Measurements from ENCODE around the gene PPARA.
A peak's percentile ranks its signal among the peaks of the same experiment; 100 is the strongest.
"Not testable (repeated sequence)": the region's sequence is repeated elsewhere in the genome, so short reads cannot be mapped to it uniquely, and the experiment has no call there.

Gene PPARA

DNA sequence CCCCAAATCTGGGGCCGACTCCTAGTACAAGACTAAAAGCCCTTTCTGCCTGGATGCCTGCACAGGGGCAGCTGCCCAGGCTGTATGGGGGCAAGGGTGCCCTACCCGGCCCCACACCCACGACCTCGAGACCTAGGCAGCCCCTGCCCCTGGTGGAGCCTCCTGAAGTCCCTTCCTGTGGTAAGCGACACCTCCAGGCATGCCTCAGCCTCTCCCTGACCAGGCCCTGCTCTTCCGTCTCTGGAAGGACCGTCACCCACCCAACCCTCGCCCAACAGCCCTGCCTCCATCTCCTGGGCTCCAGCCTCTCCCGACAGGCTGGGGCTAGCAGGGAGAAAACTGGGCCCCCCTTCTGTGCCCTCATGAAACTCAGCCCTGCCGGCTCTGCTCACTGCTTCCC, 22.8 kb upstream of the PPARA start:
- DNase-seq, result no peak

- DNase-seq, result no peak
Measured at GRCh38 chr22:46128606-46129005, 21.7 kb upstream of the PPARA start.

GRCh38 chr22:46129390-46130041, 20.8 kb upstream of the PPARA start:
- peak; percentile 90 to 92 for DNase-seq

- DNase-seq, result no peak
Measured at GRCh38 chr22:46131151-46131587, 19.2 kb upstream of the PPARA start.

DNA sequence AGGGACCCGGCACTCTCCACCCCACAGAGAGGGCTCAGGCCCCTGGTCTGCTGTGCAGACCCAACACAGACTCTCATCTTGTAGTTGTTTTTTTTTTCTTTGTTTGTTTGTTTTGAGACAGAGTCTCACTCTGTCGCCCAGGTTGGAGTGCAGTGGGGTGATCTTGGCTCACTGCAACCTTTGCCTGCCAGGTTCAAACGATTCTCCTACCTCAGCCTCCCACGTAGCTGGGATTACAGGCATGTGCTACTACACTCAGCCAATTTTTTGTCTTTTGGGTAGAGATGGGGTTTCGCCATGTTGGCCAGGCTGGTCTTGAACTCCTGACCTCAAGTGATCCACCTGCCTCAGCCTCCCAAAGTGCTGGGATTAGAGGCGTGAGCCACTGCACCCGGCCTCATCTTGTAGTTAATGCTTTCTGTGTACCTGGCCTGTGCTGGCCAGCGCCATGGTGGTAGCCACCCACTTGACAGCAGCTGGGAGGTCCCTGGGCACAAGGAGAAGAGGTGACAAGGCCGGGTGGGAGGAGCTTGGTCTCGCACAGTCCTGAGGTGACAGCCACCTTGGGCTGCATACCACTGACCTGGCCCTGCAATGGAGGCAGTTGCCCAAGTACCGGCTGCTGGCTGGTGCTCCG, 18.0 kb upstream of the PPARA start:
- DNase-seq, result not testable (repeated sequence)

GRCh38 chr22:46132830-46133587, 17.3 kb upstream of the PPARA start:
- DNase-seq, result no peak

DNA sequence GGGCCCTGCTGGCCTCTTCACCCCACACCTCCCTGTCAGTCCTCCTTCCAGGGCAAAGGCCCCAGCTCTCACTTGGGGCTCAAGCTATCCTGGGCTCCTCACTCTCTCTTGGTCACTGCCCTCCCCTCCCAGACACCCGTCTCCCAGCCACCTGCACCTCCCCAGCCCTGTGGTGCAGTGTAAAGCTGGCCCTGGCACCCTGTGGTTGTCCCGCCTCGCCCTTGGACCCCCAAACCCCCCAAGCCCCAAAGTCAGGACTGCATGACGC, 16.8 kb upstream of the PPARA start:
- DNase-seq, result no peak

- DNase-seq, result no peak
Measured at GRCh38 chr22:46134111-46134705, 16.1 kb upstream of the PPARA start.

GRCh38 chr22:46135611-46136485, 14.5 kb upstream of the PPARA start:
- DNase-seq, result no peak

GRCh38 chr22:46136486-46137217, 13.7 kb upstream of the PPARA start:
- DNase-seq, result no peak

DNA sequence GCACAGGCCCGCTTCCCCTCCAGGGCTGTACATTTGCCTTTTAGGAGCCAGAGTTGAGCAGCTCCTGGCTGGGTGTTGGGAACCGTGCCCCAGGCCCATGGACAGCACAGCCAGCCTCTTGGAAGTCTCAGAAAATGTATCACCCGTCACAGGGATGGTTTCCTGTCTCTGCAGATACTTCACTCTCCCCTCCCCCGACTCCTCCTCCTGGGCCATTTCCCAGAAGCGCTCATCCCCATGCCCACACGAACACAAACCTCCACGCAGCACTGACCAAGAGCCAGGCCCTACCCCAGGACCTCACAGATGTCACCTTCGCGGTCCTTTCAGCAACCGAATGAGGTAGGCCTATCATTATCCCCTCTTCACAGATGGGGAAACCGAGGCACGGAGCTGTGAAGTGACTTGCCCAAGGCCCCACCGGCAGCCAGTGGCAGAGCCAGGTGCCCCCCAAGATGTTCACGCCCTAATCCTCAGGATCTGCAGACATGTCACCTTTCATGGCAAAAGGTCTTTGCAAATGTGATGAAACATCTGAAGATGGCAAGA, 13.0 kb upstream of the PPARA start:
- no peak for DNase-seq

- no peak for DNase-seq
Measured at GRCh38 chr22:46138058-46138797, 12.1 kb upstream of the PPARA start.

GRCh38 chr22:46139417-46139816, 10.9 kb upstream of the PPARA start:
- not testable (repeated sequence) for DNase-seq

- DNase-seq, result no peak
Measured at GRCh38 chr22:46139895-46140350, 10.4 kb upstream of the PPARA start.

- no peak for DNase-seq
Measured at GRCh38 chr22:46140989-46141928, 9.1 kb upstream of the PPARA start.

DNA sequence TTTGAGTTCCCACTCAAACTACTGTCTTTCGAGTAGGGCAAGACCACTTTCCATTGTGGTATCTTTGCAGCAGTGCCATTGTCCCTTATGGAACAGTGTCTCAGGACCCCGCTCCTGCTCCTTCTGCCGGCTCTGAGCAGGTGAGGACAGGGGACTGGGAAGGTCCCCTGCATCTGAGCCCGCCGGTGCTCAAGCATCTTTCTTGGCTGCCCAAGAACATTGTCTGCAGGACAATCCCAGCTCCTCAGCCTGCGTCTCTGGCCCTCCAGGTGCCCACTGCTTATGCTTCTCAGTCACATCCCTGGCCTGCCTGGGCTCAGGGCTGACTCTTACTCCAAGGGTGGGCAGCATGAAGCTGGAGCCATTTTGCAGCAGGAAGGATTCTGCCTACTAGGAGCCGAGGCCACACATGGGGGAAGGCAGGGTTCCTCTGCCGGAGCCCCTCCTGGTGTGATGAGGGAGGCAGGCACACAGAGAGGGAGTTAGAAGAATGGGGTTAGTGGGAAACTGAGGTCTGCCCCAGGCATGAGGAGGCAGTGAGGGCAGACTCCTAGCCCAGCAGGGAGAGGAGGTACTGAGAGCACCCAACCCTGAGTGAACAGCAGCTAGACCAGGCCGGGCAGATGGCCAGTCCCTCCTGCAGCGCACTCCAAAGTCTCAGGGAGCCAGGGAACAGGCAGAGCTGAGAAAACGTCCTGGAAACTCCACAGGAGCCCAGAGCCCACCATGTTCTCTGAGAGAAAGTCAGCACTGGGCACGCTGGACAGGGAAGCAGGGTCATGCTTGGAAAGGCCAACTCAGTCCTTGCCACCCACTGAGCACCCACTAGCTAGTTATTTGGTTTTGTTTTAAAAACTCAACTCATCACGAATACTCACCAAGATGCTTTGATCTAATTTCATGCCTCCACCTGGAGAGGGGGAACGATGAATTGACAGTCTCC, 7.5 kb upstream of the PPARA start:
- no peak for DNase-seq

GRCh38 chr22:46143491-46144147, 6.7 kb upstream of the PPARA start:
- no peak for DNase-seq

DNA sequence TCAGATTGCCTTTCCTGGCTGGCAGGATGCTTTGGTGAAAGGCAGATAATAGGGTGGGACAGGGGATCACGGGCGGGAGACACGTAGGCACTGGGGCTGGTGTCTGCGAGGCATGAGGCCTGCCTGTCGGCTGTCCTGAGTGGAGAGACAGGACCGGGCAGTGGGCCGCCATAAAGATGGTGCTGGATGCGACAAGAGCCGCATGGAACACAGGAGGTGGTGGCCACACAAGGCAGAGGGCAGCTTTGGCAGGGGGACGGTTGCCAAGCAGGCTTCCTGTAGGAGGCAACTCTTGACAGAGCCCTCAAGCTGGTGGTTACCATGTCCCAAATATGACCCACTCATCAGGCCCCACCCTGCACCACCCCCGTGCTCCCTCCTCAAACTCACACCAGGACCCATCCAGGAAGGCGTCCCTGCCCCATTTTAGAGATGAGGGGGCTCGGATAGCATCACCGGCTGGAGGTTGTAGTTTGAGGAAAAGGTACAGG, 4.9 kb upstream of the PPARA start:
- no peak for DNase-seq

Measured in inflammatory macrophage (primary cell).